Breast epithelium (tissue), 3 donors: Measurements from ENCODE around the gene WWC1.

Experiments
- CTCF ChIP-seq, 3 donors: fragments of 450-650 bp; IDR thresholded peaks; one replicate each; pipeline ENCODE4 v1.5.1; 2016 to 2017; ENCODE audit warnings: antibody characterized with exemption in 3 of 3, mild to moderate bottlenecking in 3 of 3, moderate library complexity in 3 of 3
- POLR2A ChIP-seq: fragments of 450-650 bp; IDR thresholded peaks from one replicate; pipeline ENCODE4 v1.6.1; 2016; ENCODE audit warnings: antibody characterized with exemption, mild to moderate bottlenecking, moderate library complexity

- TF ChIP-seq CTCF (IDR thresholded peaks at IDR 0.05): no peak
- no peak for TF ChIP-seq POLR2A
Measured at GRCh38 chr5:168270476-168270875, 21.0 kb upstream of the WWC1 start.
